ENCODE results near the gene BCAS3. TPM values are rescaled to one million over a fixed set of nuclear protein-coding genes. Genes with fewer than 3 reads are reported as not detected.

Gene BCAS3
- total RNA-seq, 1 experiment from 2014 or later: 14.4 TPM

- Histone ChIP-seq H3K27me3 (replicated peaks; ENCODE audit: insufficient read depth, low read depth, low read length, poor library complexity) (no peaks in the 10 kb centered on the region), H3K27ac (ENCODE audit: low read depth, low read length, poor library complexity, severe bottlenecking) (no peak overlapping the region), H3K9me3 (ENCODE audit: low read depth, low read length, poor library complexity, severe bottlenecking) (no peaks in the 10 kb centered on the region), H3K36me3 (ENCODE audit: insufficient read depth, low read length, poor library complexity, severe bottlenecking) (no peaks in the 10 kb centered on the region), H3K4me3 (ENCODE audit: low read depth, low read length, poor library complexity, severe bottlenecking) (no peak overlapping the region), H3K4me1 (ENCODE audit: insufficient read depth, low read length, poor library complexity, severe bottlenecking) (no peaks in the 10 kb centered on the region)
- no peak for DNase-seq (ENCODE audit: low spot score)
- intact Hi-C loops (cut with micrococcal nuclease; ENCODE audit: unreplicated experiment): no loop called here
- TF ChIP-seq CTCF (conservative IDR thresholded peaks at IDR 0.05; ENCODE audit: low read depth, low read length) (no peak), EZH2 (IDR thresholded peaks at IDR 0.05; ENCODE audit: borderline replicate concordance, low read depth, low read length, poor library complexity, severe bottlenecking) (no peak)
- ChIA-PET CTCF (no interaction called here), POLR2A (ENCODE audit: low non-redundant PET) (no interaction called here)
- BruUV-seq (replicated peaks): no TSS peak
These were observed 692.1 kb downstream of the BCAS3 start for GRCh38 chr17:61369751-61370150.

GRCh38 chr17:61371179-61371578 is 693.5 kb downstream of the BCAS3 start:
- DNase-seq (ENCODE audit: low spot score): no peak
- no peak overlapping the region for H3K27ac ChIP-seq (ENCODE audit: low read depth, low read length, poor library complexity, severe bottlenecking)
- H3K9me3 ChIP-seq (ENCODE audit: low read depth, low read length, poor library complexity, severe bottlenecking): no peaks in the 10 kb centered on the region
- no peaks in the 10 kb centered on the region for H3K4me1 ChIP-seq (ENCODE audit: insufficient read depth, low read length, poor library complexity, severe bottlenecking)
- intact Hi-C loops (cut with micrococcal nuclease; ENCODE audit: unreplicated experiment): no loop called here
- TF ChIP-seq EZH2 (IDR thresholded peaks at IDR 0.05; ENCODE audit: borderline replicate concordance, low read depth, low read length, poor library complexity, severe bottlenecking) (no peak), CTCF (conservative IDR thresholded peaks at IDR 0.05; ENCODE audit: low read depth, low read length) (no peak)
- no peak overlapping the region for H3K4me3 ChIP-seq (ENCODE audit: low read depth, low read length, poor library complexity, severe bottlenecking)
- H3K36me3 ChIP-seq (ENCODE audit: insufficient read depth, low read length, poor library complexity, severe bottlenecking): no peaks in the 10 kb centered on the region
- BruUV-seq (replicated peaks): no TSS peak
- H3K27me3 ChIP-seq (replicated peaks; ENCODE audit: insufficient read depth, low read depth, low read length, poor library complexity): no peaks in the 10 kb centered on the region
- POLR2A ChIA-PET (ENCODE audit: low non-redundant PET): no interaction called here
- CTCF ChIA-PET: no interaction called here

- DNase-seq (ENCODE audit: low spot score): no peak
- Histone ChIP-seq H3K27ac (ENCODE audit: low read depth, low read length, poor library complexity, severe bottlenecking) (no peak overlapping the region), H3K9me3 (ENCODE audit: low read depth, low read length, poor library complexity, severe bottlenecking) (no peaks in the 10 kb centered on the region), H3K27me3 (replicated peaks; ENCODE audit: insufficient read depth, low read depth, low read length, poor library complexity) (no peaks in the 10 kb centered on the region), H3K4me3 (ENCODE audit: low read depth, low read length, poor library complexity, severe bottlenecking) (no peak overlapping the region), H3K36me3 (ENCODE audit: insufficient read depth, low read length, poor library complexity, severe bottlenecking) (no peaks in the 10 kb centered on the region), H3K4me1 (ENCODE audit: insufficient read depth, low read length, poor library complexity, severe bottlenecking) (no peaks in the 10 kb centered on the region)
- TF ChIP-seq EZH2 (IDR thresholded peaks at IDR 0.05; ENCODE audit: borderline replicate concordance, low read depth, low read length, poor library complexity, severe bottlenecking) (no peak), CTCF (conservative IDR thresholded peaks at IDR 0.05; ENCODE audit: low read depth, low read length) (no peak)
- ChIA-PET CTCF (no interaction called here), POLR2A (ENCODE audit: low non-redundant PET) (no interaction called here)
- intact Hi-C loops (cut with micrococcal nuclease; ENCODE audit: unreplicated experiment): no loop called here
- no TSS peak for BruUV-seq (replicated peaks)
These were observed 694.0 kb downstream of the BCAS3 start for GRCh38 chr17:61371606-61372005.

Measured in A673 (cell line).